Stimulated activated CD4-positive, alpha-beta T cell treated with anti-CD3 and anti-CD28 coated beads, Interleukin-4, amount 100 ng/mL, for 1 hour (primary cell): ENCODE data around the gene TES.
"Not testable (repeated sequence)": the region's sequence is repeated elsewhere in the genome, so short reads cannot be mapped to it uniquely, and the experiment has no call there.

ENCODE experiments used
- DNase-seq: peaks from one replicate; pipeline ENCODE4 v3.0.0-alpha.2; 2020

The TES gene

GRCh38 chr7:116210345-116211005 lies at the start of gene TES:
Gene TES, plus strand, starts transcription at chr7:116210539. Its CDS starts 169 bp downstream, at chr7:116210708.
- peak; percentile 69 for DNase-seq

- no peak for DNase-seq
Observed at GRCh38 chr7:116161728-116162127, 48.6 kb upstream of the TES start.

GRCh38 chr7:116162254-116162653 lies 48.1 kb upstream of the TES start:
- no peak for DNase-seq

- DNase-seq, result no peak
Observed at GRCh38 chr7:116162992-116163391, 47.3 kb upstream of the TES start.

- no peak for DNase-seq
Observed at GRCh38 chr7:116164552-116165306, 45.6 kb upstream of the TES start.

- DNase-seq, result no peak
Observed at GRCh38 chr7:116165717-116166116, 44.6 kb upstream of the TES start.

- no peak for DNase-seq
Observed at GRCh38 chr7:116166156-116166555, 44.2 kb upstream of the TES start.

- no peak for DNase-seq
Observed at GRCh38 chr7:116167177-116167576, 43.2 kb upstream of the TES start.

- DNase-seq, result no peak
Observed at GRCh38 chr7:116169060-116169459, 41.3 kb upstream of the TES start.

GRCh38 chr7:116170180-116170579 lies 40.2 kb upstream of the TES start:
- no peak for DNase-seq

- no peak for DNase-seq
Observed at GRCh38 chr7:116171094-116171493, 39.2 kb upstream of the TES start.

GRCh38 chr7:116172353-116172752 lies 38.0 kb upstream of the TES start:
- DNase-seq, result no peak

- DNase-seq, result no peak
Observed at GRCh38 chr7:116173051-116174028, 37.0 kb upstream of the TES start.

- not testable (repeated sequence) for DNase-seq
Observed at GRCh38 chr7:116175095-116175494, 35.2 kb upstream of the TES start.

GRCh38 chr7:116176226-116176625 lies 34.1 kb upstream of the TES start:
- no peak for DNase-seq

GRCh38 chr7:116177009-116177408 lies 33.3 kb upstream of the TES start:
- DNase-seq, result no peak

- DNase-seq, result no peak
Observed at GRCh38 chr7:116180302-116180701, 30.0 kb upstream of the TES start.

GRCh38 chr7:116182023-116182422 lies 28.3 kb upstream of the TES start:
- DNase-seq, result no peak

- no peak for DNase-seq
Observed at GRCh38 chr7:116185450-116185849, 24.9 kb upstream of the TES start.

- no peak for DNase-seq
Observed at GRCh38 chr7:116185956-116186355, 24.4 kb upstream of the TES start.

- DNase-seq, result no peak
Observed at GRCh38 chr7:116187400-116187799, 22.9 kb upstream of the TES start.

GRCh38 chr7:116193329-116194087 lies 16.8 kb upstream of the TES start:
- no peak for DNase-seq

GRCh38 chr7:116194115-116194514 lies 16.2 kb upstream of the TES start:
- DNase-seq, result no peak
